Measurements from ENCODE around the gene GAB2. TPM values are rescaled to one million over a fixed set of nuclear protein-coding genes. Genes with fewer than 3 reads are reported as not detected.

GAB2 gene
- total and polyA plus RNA-seq, 10 of the 15 experiments (the other 5 are each of a cell fraction or from before 2014, with no cell fraction given) = 0.69 to 12.6 (median 3.8) TPM

- no peak overlapping the region for H3K27ac ChIP-seq (ENCODE audit: control insufficient read depth, insufficient read depth)
- CTCF ChIA-PET = no interaction called here
Observed at GRCh38 chr11:78293536-78293935, 124.1 kb downstream of the GAB2 start.

More at GRCh38 chr11:78293536-78293935, 124.1 kb downstream of the GAB2 start:
- no peak for DNase-seq (ENCODE audit: low read depth, low spot score)
- in situ Hi-C loops (cut with MboI) (no loop called here), intact Hi-C loops (cut with micrococcal nuclease; ENCODE audit: unreplicated experiment) (no loop called here)
- no peak overlapping the region for H2AFZ ChIP-seq (ENCODE audit: control insufficient read depth, low read depth, low read length)
- H4K20me1 ChIP-seq (ENCODE audit: control insufficient read depth, insufficient read depth) = no peaks in the 10 kb centered on the region
- no peak for ATAC-seq
- H3K9ac ChIP-seq (ENCODE audit: control insufficient read depth, insufficient read depth, low read length) = no peak overlapping the region
- no peaks in the 10 kb centered on the region for H3K4me1 ChIP-seq (ENCODE audit: control insufficient read depth, insufficient read depth, low read length)
- no peak overlapping the region for H3K4me2 ChIP-seq (ENCODE audit: control insufficient read depth, insufficient read depth)
- H3K36me3 ChIP-seq (ENCODE audit: control insufficient read depth in 2 of 2, insufficient read depth in 2 of 2, low read length in 1 of 2) = no peaks in the 10 kb centered on the region
- ChIA-PET SMC1A (ENCODE audit: uncharacterized antibody, unreplicated experiment) (interaction anchor here (0.9 kb wide), 1 partner anchor 12 kb away, joined by 3 read pairs; no protein-coding TSS in a partner anchor), POLR2A (no interaction called here), RAD21 (ENCODE audit: unreplicated experiment) (no interaction called here)
- BruUV-seq (replicated peaks) = no TSS peak
- WGBS (ENCODE audit: insufficient coverage, insufficient replicate concordance, low lambda C conversion rate, missing lambda C conversion rate) = 96% methylated on average over 6 of the region's 6 CpGs
- H3K4me3 ChIP-seq = no peak overlapping the region
- TF ChIP-seq MEF2A (IDR thresholded peaks at IDR 0.05; ENCODE audit: insufficient read depth, low read depth, low read length) = no peak
- no peak for TF ChIP-seq ZSCAN29 (IDR thresholded peaks at IDR 0.05)
- no peak for TF ChIP-seq CHD2 (IDR thresholded peaks at IDR 0.05; ENCODE audit: borderline replicate concordance, low read depth, low read length)
- no peak for TF ChIP-seq ZBTB33 (IDR thresholded peaks at IDR 0.05)
- no peak for TF ChIP-seq ZBTB4 (CRISPR knock-in tag; IDR thresholded peaks at IDR 0.05)
- TF ChIP-seq BCL11A (IDR thresholded peaks at IDR 0.05; ENCODE audit: low read depth, low read length) = no peak
- no peak for TF ChIP-seq NKRF (conservative IDR thresholded peaks at IDR 0.05)
- no peak for TF ChIP-seq FOXM1 (IDR thresholded peaks at IDR 0.05; ENCODE audit: low read depth, low read length)
- no peak for TF ChIP-seq USF2 (IDR thresholded peaks at IDR 0.05; ENCODE audit: borderline replicate concordance, low read depth, low read length)
- TF ChIP-seq KDM1A (IDR thresholded peaks at IDR 0.05; ENCODE audit: borderline replicate concordance) = no peak
- no peak for TF ChIP-seq YY1 (IDR thresholded peaks at IDR 0.05; ENCODE audit: low read depth, low read length)
- no peak for TF ChIP-seq CBFB (IDR thresholded peaks at IDR 0.05; ENCODE audit: low read depth)
- TF ChIP-seq ZNF622 (IDR thresholded peaks at IDR 0.05) = no peak
- TF ChIP-seq EED (IDR thresholded peaks at IDR 0.05; ENCODE audit: low read depth) = no peak
- no peak for FAIRE-seq
- H3K9me3 ChIP-seq (replicated peaks; ENCODE audit: control insufficient read depth, insufficient read depth, low read length) = no peaks in the 10 kb centered on the region; the same call in 1 of the 3 replicates
- no peaks in the 10 kb centered on the region for H3K79me2 ChIP-seq (ENCODE audit: control insufficient read depth, insufficient read depth, low read length)
- no peaks in the 10 kb centered on the region for H3K27me3 ChIP-seq (replicated peaks in 1 of 2; ENCODE audit: control insufficient read depth in 2 of 2, insufficient read depth in 2 of 2, low read length in 1 of 2)
